Urothelium cell line (cell line): ENCODE data around the gene HPCA.
"Not testable (repeated sequence)": the region's sequence is repeated elsewhere in the genome, so short reads cannot be mapped to it uniquely, and the experiment has no call there.

Experiments
- DNase-seq: peaks from one replicate; pipeline ENCODE4 v3.0.0; 2011; ENCODE audit warnings: low spot score, mixed read lengths
- FAIRE-seq: peaks from 2 replicates; lab custom pipeline; 2011; peaks lifted over from hg19 to GRCh38; lab: Jason Lieb, UNC

The HPCA gene

GRCh38 chr1:32900956-32901822 is 14.9 kb downstream of the HPCA start, which contains the start of gene TMEM54:
Gene TMEM54, minus strand, starts transcription at chr1:32901389. Its CDS starts 151 bp downstream, at chr1:32901238.
- FAIRE-seq (peak; percentile 42), DNase-seq (peak; percentile 83)

GRCh38 chr1:32901823-32902534 is 15.7 kb downstream of the HPCA start:
- DNase-seq (no peak), FAIRE-seq (no peak)

GRCh38 chr1:32902535-32902920 is 16.2 kb downstream of the HPCA start:
- DNase-seq (no peak), FAIRE-seq (no peak)

- DNase-seq (no peak), FAIRE-seq (no peak)
These were observed 17.9 kb downstream of the HPCA start for GRCh38 chr1:32903991-32904785.

- FAIRE-seq (no peak), DNase-seq (no peak)
These were observed 18.5 kb downstream of the HPCA start for GRCh38 chr1:32904797-32905196.

GRCh38 chr1:32905588-32905987 is 19.3 kb downstream of the HPCA start:
- FAIRE-seq, DNase-seq: not testable (repeated sequence)

- FAIRE-seq (no peak), DNase-seq (no peak)
These were observed 20.4 kb downstream of the HPCA start for GRCh38 chr1:32906654-32907053.

- FAIRE-seq = no peak
- no peak for DNase-seq
These were observed 21.1 kb downstream of the HPCA start for GRCh38 chr1:32907435-32907834.

GRCh38 chr1:32910319-32910718 is 24.0 kb downstream of the HPCA start:
- FAIRE-seq = no peak
- DNase-seq = no peak

- FAIRE-seq (no peak), DNase-seq (no peak)
These were observed 29.7 kb downstream of the HPCA start for GRCh38 chr1:32915766-32916706.

- peak; percentile 32 for FAIRE-seq
These were observed 31.2 kb downstream of the HPCA start for GRCh38 chr1:32917521-32917920.

GRCh38 chr1:32918179-32918578 is 31.9 kb downstream of the HPCA start:
- FAIRE-seq (no peak), DNase-seq (no peak)

More at GRCh38 chr1:32917521-32917920, 31.2 kb downstream of the HPCA start:
- no peak for DNase-seq

GRCh38 chr1:32919811-32920733 is 33.8 kb downstream of the HPCA start:
- DNase-seq (no peak), FAIRE-seq (no peak)

- no peak for FAIRE-seq
- no peak for DNase-seq
These were observed 34.5 kb downstream of the HPCA start for GRCh38 chr1:32920833-32921232.

- FAIRE-seq (no peak), DNase-seq (no peak)
These were observed 38.6 kb downstream of the HPCA start for GRCh38 chr1:32924881-32925344.

GRCh38 chr1:32925403-32926162 is 39.3 kb downstream of the HPCA start:
- no peak for DNase-seq

GRCh38 chr1:32926562-32926961 is 40.3 kb downstream of the HPCA start:
- FAIRE-seq = no peak
- no peak for DNase-seq

More at GRCh38 chr1:32925403-32926162, 39.3 kb downstream of the HPCA start:
- FAIRE-seq = no peak

- FAIRE-seq = no peak
- DNase-seq = no peak
These were observed 41.1 kb downstream of the HPCA start for GRCh38 chr1:32927441-32927840.
